Stimulated activated CD4-positive, alpha-beta T cell treated with anti-CD3 and anti-CD28 coated beads, Interleukin-1b, Interleukin-23, amount 100 ng/mL, for 24 hours (primary cell): ENCODE results near the gene NIPBL.
"Not testable (repeated sequence)": the region's sequence is repeated elsewhere in the genome, so short reads cannot be mapped to it uniquely, and the experiment has no call there.

Source experiments
- DNase-seq, 4 experiments: peaks; one replicate each; pipeline ENCODE4 v3.0.0-alpha.2; 2020; ENCODE audit warnings: low read depth in 4 of 4, low spot score in 1 of 4

Gene NIPBL

GRCh38 chr5:36946101-36946500, 69.5 kb downstream of the NIPBL start:
- no peak for DNase-seq

DNA sequence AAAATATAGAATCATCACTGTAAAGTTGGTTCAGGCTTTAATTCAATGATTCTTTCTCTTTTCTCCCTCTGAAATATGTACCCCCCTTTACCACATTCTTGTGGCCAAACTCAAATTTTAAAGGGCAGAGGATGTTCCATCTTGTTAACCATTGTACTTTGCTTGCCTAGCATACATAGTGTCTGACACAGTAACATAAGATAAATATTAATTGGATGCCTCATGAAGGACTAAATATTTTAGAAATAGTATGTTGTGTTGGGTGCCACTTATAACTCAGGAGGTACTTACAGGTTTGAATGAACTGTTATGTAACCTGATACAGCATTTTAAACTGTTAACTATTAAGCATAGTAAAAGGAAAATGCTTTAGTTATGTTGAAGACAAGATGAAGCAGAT, 71.5 kb downstream of the NIPBL start:
- no peak for DNase-seq

DNA sequence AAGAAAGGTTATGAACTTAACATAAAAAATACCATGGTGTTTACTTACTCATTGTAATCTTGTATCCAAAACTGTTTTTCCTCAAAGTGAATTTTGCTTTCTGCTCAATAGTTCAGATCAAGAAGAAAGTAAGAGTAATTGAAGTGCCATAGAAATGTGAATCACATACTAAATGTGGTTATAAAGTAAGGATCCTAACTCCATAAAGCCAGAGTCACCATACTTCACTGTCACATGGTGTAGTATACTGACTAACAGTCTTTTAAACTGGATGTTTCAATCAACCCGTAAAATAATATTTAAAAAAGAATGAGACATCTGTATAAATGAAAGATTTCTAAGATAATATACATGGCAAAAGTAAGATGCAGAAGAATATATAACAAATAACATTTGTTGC, 72.1 kb downstream of the NIPBL start:
- no peak for DNase-seq

DNA sequence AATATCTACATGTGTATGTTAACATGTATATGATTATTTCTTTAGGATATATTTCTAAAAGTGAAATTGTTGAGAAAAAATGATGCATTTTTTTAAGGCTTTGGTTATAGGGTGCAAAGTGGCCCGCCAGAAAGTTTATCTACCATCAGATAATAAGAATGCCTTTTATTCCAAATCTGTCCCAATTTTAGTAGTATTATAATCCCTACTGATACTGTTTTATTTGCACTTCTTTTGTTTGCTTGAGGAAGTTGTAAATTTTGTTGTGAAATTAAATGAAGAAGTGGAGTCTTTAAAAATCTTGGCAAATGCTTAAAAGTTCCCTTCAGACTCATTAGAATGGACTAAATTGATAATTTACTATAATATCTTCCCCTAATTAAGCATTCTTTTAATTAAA, 73.0 kb downstream of the NIPBL start:
- DNase-seq = no peak

- DNase-seq = no peak
Observed at GRCh38 chr5:36950586-36951457, 74.3 kb downstream of the NIPBL start.

GRCh38 chr5:36953043-36953442, 76.5 kb downstream of the NIPBL start:
- no peak for DNase-seq

DNA sequence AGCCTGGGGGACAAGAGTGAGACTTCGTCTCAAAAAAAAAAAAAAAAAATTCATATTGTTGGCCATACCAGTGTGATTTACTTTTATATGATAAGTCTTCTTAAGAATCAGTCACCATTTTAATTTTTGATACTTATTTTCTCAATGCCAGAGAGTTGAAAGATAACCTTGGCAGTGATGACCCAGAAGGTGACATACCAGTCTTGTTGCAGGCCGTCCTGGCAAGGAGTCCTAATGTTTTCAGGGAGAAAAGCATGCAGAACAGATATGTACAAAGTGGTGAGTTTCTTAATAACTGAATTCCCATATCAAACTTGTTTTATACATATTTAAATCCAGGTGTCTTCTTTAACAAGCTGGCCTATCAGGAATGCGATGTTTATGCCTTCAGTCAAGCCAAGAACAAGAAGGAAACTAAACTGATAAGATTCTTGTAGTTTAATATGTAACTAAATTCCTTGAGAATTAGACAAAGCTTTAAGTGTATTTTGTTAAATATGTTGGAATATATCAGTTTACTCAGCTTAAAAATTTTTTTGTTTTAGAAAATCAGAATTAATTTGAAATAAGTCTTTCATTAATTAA, 81.5 kb downstream of the NIPBL start:
- DNase-seq = no peak

GRCh38 chr5:36958612-36959011, 82.0 kb downstream of the NIPBL start:
- no peak for DNase-seq

- no peak for DNase-seq
Observed at GRCh38 chr5:36965179-36965578, 88.6 kb downstream of the NIPBL start.

DNA sequence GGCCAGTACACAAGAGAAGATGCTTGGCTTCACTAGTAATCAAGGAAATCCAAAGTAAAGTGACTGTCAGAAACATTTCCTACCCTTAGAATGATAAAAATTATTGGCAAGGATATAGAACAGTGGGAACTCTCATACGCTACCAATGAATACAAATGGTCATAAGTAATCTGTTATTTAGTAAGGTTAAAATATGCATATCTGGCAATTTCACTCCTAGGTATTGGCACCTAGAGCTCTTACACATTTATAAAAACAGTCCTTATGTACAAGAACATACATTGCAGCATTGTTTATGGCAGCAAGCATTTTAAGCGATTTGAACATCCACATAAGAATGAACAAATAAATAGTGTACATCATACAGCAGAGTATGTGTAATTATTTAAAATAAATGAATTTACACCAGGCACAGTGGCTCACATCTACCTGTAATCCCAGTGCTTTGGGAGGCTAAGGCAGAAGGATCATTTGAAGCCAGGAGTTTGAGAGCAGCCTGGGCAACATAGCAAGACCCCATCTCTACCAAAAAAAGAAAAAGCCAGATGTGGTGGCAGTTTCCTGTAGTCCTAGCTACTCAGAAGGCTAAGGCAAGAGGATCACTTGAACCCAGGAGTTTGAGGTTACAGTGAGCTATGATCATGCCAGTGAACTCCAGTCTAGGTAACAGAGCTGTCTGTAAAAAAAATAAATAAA, 93.3 kb downstream of the NIPBL start:
- DNase-seq = no peak

GRCh38 chr5:36978196-36978595, 101.6 kb downstream of the NIPBL start:
- DNase-seq = no peak

DNA sequence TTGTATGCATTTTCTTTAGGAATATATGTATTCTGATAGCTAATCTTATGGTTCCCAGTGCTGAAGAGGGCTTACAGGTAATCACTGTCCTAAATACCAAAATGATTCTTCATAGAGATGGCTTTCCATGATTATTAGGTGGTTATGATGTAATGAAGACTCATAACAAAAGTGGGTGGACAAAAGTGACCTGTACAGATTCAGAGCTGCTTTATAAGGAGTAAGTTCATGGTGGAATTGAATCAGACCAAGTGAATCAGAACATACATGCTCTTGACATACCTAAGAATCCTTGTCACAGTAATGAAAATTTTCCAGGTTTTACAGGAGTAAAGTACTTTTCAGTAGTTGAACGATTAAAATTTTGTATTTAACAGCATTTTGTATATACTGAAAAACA, 105.6 kb downstream of the NIPBL start:
- no peak for DNase-seq

DNA sequence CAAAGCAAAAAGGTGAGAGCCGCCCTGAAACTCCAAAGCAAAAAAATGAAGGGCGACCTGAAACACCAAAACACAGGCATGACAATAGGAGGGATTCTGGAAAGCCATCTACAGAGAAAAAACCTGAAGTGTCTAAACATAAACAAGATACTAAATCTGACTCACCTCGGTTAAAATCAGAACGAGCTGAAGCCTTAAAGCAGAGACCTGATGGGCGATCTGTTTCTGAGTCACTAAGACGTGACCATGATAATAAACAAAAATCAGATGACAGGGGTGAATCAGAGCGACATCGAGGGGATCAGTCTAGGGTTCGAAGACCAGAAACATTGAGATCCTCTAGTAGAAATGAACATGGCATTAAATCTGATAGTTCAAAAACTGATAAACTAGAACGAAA, 108.8 kb downstream of the NIPBL start:
- no peak for DNase-seq

- DNase-seq = no peak
Observed at GRCh38 chr5:36988396-36988795, 111.8 kb downstream of the NIPBL start.

GRCh38 chr5:36998578-36998977, 122.0 kb downstream of the NIPBL start:
- no peak for DNase-seq

DNA sequence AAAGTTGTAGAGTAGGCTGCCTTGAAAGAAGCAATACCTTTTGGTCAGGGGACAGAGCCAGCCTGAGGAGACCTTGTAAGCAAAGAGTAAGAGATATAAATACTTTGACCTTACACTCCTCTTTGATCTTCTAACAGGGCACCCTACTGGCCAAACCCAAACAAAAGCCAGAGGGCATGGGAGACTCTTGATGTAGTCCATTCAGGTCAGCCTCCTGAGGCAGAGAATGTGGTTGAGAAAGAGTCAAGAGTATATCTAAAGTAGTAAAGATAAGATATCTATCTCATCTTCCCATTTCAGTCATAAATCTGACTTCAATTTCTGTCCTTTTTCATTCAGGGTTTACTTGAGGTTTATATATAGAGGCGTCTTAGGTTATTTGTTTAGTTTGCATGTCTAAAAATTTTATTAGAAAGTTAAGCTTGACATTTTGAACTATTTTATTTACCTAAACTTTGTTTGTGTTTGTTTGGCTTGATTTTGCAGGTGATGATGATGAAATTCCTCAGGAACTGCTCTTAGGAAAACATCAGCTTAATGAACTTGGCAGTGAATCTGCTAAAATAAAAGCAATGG, 125.7 kb downstream of the NIPBL start:
- DNase-seq = no peak

- DNase-seq = no peak
Observed at GRCh38 chr5:37005252-37005651, 128.7 kb downstream of the NIPBL start.

DNA sequence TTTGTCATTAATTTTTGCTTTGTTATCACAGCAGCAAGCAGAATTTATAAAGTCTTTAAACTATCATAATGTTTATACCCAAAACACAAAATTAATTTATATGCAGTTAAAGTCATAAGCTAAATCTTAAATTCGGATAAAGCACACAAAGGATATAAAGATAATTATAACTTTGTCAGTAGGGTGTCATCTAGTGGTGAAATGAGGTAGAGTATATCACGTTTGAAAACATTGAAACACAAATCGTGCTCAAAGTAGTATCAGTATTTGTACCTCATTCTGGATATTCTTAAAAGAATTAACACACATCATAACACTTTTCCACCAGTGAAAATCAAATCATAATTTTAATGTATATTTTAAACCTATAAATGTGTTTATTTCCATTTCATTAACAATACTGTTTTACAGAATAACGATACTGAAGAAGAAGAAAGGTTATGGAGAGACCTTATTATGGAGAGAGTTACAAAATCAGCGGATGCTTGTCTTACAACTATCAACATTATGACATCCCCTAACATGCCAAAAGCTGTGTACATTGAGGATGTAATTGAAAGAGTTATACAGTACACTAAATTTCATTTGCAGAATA, 129.5 kb downstream of the NIPBL start:
- no peak for DNase-seq

DNA sequence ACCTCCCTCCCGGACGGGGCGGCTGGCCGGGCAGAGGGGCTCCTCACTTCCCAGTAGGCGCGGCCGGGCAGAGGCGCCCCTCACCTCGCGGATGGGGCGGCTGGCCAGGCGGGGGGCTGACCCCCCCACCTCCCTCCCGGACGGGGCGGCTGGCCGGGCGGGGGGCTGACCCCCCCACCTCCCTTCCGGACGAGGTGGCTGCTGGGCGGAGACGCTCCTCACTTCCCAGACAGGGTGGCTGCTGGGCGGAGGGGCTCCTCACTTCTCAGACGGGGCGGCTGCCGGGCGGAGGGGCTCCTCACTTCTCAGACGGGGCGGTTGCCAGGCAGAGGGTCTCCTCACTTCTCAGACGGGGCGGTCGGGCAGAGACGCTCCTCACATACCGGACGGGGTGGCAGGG, 136.6 kb downstream of the NIPBL start:
- not testable (repeated sequence) for DNase-seq

DNA sequence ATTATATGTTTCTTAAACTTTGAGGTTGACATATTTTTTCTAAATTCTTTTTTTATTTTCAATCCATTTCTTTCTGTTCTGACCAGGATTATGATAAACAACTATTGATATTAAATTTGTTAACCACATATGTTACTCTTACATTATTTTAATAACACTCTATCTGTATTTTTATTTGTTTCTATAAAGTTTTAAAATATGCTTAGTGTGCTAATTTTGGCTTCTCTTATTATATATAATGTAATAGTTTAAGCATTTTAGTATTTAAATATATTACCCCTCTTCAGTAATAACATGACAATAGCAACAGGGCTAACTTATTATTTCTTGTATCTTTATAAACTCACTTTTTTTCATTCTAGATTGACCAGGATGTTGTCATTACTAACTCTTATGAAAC, 137.8 kb downstream of the NIPBL start:
- DNase-seq = no peak
